Spleen (tissue), 7 donors: Measurements from ENCODE around the gene SPATS2.

Source experiments
- POLR2A ChIP-seq, 3 donors: fragments of 450-650 bp; IDR thresholded peaks; one replicate each; pipeline ENCODE4 v1.5.1; 2017; ENCODE audit warnings: antibody characterized with exemption in 3 of 3, mild to moderate bottlenecking in 1 of 3
- POLR2AphosphoS5 ChIP-seq, 3 donors: sonication (generic); formaldehyde crosslinking; IDR thresholded peaks; one replicate each; pipeline ENCODE4 v1.5.1; 2017; ENCODE audit warnings: antibody characterized with exemption in 3 of 3
- TF ChIP-seq, protein P1 (sequence below), 11 experiments: fragments of 200-600 bp in 7 of 11; fragments of 450-650 bp in 4 of 11; sonication (generic) in 4 of 11; IDR thresholded peaks in 8 of 11; conservative IDR thresholded peaks in 3 of 11; 1 replicate in 7 of 11; 2 replicates in 4 of 11; pipeline versions ENCODE4 v1.4.0 to v1.8.0; 2016 to 2021; ENCODE audit warnings: antibody characterized with exemption in 11 of 11, inconsistent platforms in 4 of 11, mild to moderate bottlenecking in 1 of 11
- donor health status: DM: no; HTN: no; CAD: no; lungs with moderate emphysema.
- donor health status: DM: no; HTN: no; CAD: no.
- donor health status: DM: no; HTN: no; CAD: no.

DNA sequence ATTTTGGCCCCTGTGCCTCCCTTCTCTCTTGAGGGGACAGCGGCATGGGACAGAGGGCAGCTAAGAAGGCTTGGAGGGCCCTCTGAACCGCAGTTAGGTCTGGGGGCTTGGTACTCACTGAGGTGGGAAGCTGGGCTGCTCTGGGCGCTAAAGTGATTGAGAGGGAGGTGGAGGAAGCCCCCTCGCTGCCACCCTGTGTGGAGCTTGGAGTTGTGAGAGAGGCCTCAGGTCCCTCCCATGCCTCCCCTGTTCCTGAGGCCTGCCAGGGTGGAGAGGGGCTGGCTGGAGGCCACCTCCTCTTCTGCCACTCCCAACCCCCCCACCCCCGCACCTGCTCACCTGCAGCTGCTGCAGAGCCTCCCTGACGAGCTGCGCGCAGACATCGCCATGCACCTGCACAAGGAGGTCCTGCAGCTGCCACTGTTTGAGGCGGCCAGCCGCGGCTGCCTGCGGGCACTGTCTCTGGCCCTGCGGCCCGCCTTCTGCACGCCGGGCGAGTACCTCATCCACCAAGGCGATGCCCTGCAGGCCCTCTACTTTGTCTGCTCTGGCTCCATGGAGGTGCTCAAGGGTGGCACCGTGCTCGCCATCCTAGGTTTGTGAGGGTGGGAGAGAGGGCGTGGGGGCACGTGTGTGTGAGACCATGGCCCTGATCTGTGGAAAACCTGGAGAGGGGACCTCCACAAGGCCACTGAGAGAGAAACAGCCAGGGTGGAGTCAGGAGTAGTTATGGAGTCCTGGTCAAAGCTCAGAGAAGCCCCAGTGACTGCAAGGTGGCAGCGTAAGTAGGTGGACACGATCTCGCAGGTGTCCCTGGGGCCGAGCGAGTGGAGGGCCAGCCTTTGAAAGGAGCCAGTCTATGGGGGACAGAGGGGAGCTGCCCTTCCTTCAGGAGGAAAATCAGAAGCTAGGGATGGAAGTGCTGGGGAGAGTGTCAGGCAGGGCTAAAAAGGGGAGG is 182.8 kb downstream of the SPATS2 start:
- TF ChIP-seq, protein P1, sequence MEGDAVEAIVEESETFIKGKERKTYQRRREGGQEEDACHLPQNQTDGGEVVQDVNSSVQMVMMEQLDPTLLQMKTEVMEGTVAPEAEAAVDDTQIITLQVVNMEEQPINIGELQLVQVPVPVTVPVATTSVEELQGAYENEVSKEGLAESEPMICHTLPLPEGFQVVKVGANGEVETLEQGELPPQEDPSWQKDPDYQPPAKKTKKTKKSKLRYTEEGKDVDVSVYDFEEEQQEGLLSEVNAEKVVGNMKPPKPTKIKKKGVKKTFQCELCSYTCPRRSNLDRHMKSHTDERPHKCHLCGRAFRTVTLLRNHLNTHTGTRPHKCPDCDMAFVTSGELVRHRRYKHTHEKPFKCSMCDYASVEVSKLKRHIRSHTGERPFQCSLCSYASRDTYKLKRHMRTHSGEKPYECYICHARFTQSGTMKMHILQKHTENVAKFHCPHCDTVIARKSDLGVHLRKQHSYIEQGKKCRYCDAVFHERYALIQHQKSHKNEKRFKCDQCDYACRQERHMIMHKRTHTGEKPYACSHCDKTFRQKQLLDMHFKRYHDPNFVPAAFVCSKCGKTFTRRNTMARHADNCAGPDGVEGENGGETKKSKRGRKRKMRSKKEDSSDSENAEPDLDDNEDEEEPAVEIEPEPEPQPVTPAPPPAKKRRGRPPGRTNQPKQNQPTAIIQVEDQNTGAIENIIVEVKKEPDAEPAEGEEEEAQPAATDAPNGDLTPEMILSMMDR (IDR thresholded peaks at IDR 0.05 in 8 of 11, conservative IDR thresholded peaks at IDR 0.05 in 3 of 11), result no peak
- TF ChIP-seq POLR2A (IDR thresholded peaks at IDR 0.05), result no peak
- no peak for TF ChIP-seq POLR2AphosphoS5 (IDR thresholded peaks at IDR 0.05)
